Calu3 (cell line): Measurements from ENCODE around the gene MOB3C. TPM values are rescaled to one million over a fixed set of nuclear protein-coding genes. Genes with fewer than 3 reads are reported as not detected.

Experiments used
- BruUV-seq: library from RNA; stranded (reverse); fragments of 400-500 nt; replicated peaks from 2 replicates; lab custom pipeline; 2021; lab: Mats Ljungman, UMichigan
- CTCF ChIA-PET: fragments of 300-600 bp; sonication (Branson Sonifier 250); formaldehyde crosslinking; loops from one replicate; lab custom pipeline; 2022; ENCODE audit warnings: antibody characterized with exemption; lab: Charles Lee
- DNase-seq: peaks from one replicate; pipeline ENCODE4 v3.0.0; 2022
- H3K27ac Mint-ChIP-seq: one replicate; pipeline ENCODE4 v1.8.0; 2022; ENCODE audit warnings: mixed read lengths; ENCODE audit not compliant: unreplicated experiment
- H3K27me3 Mint-ChIP-seq: one replicate; pipeline ENCODE4 v1.8.0; 2022; ENCODE audit warnings: mixed read lengths; ENCODE audit not compliant: unreplicated experiment
- H3K36me3 Mint-ChIP-seq: one replicate; pipeline ENCODE4 v1.8.0; 2022; ENCODE audit warnings: mild to moderate bottlenecking, moderate library complexity, mixed read lengths; ENCODE audit not compliant: insufficient read depth, unreplicated experiment
- H3K4me1 Mint-ChIP-seq: one replicate; pipeline ENCODE4 v1.8.0; 2022; ENCODE audit warnings: mild to moderate bottlenecking, low read depth, mixed read lengths; ENCODE audit not compliant: unreplicated experiment
- H3K4me3 Mint-ChIP-seq: one replicate; pipeline ENCODE4 v1.8.0; 2022; ENCODE audit warnings: mild to moderate bottlenecking, low read depth, moderate library complexity, mixed read lengths; ENCODE audit not compliant: unreplicated experiment
- H3K9me3 Mint-ChIP-seq: one replicate; pipeline ENCODE4 v1.8.0; 2022; ENCODE audit warnings: low read depth, mixed read lengths; ENCODE audit not compliant: unreplicated experiment
- intact Hi-C: fragments of 100-400 bp; cut with micrococcal nuclease; formaldehyde crosslinking; loops from one replicate; pipeline ENCODE4 v1.10.0; 2022; ENCODE audit not compliant: unreplicated experiment
- total RNA-seq: library from RNA; stranded (reverse); gene quantifications from 2 replicates; pipeline ENCODE4 v1.2.3, GENCODE V29; 2022
- TF ChIP-seq, protein P1 (sequence below): fragments of 200-600 bp; IDR thresholded peaks from one replicate; pipeline ENCODE4 v1.8.0; 2022; ENCODE audit warnings: antibody characterized with exemption; ENCODE audit not compliant: unreplicated experiment

MOB3C gene
- total RNA-seq, 1 experiment from 2014 or later = 8.3 TPM

DNA sequence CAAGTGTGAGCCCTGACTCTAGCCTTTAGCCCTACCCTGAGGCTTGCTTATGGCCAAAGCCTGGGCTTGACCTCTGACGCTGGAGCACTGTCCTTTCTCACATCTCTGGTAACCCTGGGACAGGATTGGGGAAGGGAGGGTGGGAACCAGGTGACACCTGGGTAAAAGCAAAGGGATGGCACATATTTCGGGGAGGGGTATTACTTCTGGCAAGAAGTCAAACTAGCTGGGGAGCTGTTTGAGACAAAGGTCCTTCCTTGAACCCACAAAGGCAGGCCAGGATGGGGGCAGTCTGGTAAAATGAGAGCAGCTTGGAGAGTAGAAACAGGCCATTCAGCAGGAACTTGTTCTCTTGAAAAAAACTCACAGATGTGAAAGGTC, 2.0 kb downstream of the MOB3C start:
- Mint-ChIP-seq H3K4me3 (no peak overlapping the region), H3K9me3 (no peaks in the 10 kb centered on the region), H3K27ac (no peak overlapping the region), H3K4me1 (peaks cover 15% of the 10 kb centered on the region), H3K27me3 (peaks cover 12% of the 10 kb centered on the region), H3K36me3 (peaks cover 14% of the 10 kb centered on the region)
- no peak for DNase-seq
- no TSS peak for BruUV-seq
- TF ChIP-seq, protein P1, sequence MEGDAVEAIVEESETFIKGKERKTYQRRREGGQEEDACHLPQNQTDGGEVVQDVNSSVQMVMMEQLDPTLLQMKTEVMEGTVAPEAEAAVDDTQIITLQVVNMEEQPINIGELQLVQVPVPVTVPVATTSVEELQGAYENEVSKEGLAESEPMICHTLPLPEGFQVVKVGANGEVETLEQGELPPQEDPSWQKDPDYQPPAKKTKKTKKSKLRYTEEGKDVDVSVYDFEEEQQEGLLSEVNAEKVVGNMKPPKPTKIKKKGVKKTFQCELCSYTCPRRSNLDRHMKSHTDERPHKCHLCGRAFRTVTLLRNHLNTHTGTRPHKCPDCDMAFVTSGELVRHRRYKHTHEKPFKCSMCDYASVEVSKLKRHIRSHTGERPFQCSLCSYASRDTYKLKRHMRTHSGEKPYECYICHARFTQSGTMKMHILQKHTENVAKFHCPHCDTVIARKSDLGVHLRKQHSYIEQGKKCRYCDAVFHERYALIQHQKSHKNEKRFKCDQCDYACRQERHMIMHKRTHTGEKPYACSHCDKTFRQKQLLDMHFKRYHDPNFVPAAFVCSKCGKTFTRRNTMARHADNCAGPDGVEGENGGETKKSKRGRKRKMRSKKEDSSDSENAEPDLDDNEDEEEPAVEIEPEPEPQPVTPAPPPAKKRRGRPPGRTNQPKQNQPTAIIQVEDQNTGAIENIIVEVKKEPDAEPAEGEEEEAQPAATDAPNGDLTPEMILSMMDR = no peak
- CTCF ChIA-PET = interaction anchor here (1.7 kb wide), 1 partner anchor 11 kb away, joined by 10 read pairs; the partner anchor contains the start of gene MKNK1
- intact Hi-C loops = no loop called here

DNA sequence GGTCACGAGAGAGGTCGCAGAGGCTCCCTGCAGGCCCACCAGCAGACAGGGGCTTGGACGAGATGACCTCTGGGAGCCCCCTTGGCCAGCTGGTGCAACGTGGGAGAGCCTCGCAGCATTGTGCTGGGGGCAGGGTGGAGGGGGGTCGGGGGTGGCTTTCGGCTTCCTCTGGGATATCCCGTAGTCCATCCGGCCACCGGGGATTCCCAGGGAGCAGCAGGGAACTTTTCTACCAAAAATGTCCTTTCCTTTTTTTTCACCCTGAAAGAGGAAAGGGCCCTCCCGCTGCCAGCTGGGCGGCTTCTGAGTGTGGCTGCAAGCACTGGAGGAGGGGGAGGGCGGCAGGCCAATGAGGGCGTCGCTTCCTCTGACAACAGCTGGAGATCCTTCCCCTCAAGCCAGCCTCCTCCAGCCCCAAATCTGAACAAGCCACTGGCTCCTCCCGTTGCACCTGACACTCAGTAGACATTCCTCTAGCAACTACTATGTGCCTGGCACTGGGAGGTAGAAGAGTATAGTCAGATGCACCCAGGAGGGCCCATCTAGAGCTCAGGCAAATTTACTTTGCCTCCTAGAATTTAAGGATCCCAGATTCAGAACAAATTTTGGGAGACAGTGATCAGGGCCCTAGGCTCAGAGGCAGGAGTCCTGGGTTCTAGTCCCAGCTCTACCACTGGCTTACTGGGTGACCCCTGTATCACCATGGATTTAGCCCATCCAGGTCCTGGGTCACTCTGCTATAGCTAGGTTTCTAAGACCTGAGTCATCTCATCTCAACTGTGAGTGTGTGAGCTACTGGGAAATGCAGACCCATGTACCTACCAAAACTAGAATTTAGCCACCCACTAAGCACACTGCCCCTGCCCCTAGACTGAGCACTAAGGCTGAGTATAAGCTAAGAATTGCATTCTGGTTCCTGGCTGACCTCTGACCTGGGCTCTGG, 2.7 kb downstream of the MOB3C start:
- CTCF ChIA-PET = interaction anchor here (1.7 kb wide), 1 partner anchor 10 kb away, joined by 10 read pairs; the partner anchor contains the start of gene MKNK1
- Mint-ChIP-seq H3K4me3 (no peak overlapping the region), H3K27me3 (peaks cover 11% of the 10 kb centered on the region), H3K9me3 (no peaks in the 10 kb centered on the region), H3K36me3 (peaks cover 14% of the 10 kb centered on the region), H3K4me1 (peaks cover 15% of the 10 kb centered on the region), H3K27ac (no peak overlapping the region)
- BruUV-seq = no TSS peak
- intact Hi-C loops = no loop called here
- TF ChIP-seq, protein P1 = no peak
- no peak for DNase-seq

DNA sequence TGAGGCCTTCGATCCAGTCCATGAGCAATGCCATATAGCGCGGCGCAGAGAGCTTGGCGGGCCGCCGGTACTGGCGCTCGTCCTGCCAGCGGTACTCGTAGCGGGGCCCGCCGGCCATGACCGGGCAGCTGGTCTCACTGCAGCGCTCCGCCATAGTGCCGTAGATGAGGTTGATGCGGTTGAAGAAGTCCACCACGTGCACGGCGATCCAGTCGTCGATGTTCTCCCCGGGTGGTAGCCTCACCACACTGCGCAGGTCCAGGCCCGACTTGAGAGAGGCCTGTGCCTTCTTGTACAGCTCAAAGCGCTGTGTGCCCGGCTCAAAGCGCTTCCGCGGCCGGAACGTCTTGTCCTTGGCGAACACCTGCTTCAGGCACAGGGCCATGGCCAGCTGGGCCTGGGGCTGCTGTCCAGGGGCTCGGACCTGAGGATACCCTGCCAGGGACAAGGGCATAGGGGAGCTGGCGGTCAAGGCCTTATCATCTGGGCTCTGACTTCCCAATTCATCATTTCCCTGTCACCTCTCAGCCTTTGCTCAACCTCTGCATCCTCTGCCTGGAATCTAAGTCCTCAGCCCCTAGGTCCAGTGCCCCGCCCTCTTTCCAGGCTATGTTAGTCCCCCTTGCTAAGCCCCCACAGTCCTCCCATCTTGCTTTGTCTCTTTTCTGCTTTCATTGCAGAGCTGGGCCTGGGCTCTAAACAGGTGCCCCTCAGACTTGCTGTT, 3.5 kb downstream of the MOB3C start:
- Mint-ChIP-seq H3K27ac (no peak overlapping the region), H3K36me3 (peaks cover 14% of the 10 kb centered on the region), H3K27me3 (peaks cover 3% of the 10 kb centered on the region), H3K4me3 (no peak overlapping the region), H3K4me1 (peaks cover 15% of the 10 kb centered on the region), H3K9me3 (no peaks in the 10 kb centered on the region)
- TF ChIP-seq, protein P1 = no peak
- DNase-seq = no peak
- no TSS peak for BruUV-seq
- intact Hi-C loops = no loop called here
- CTCF ChIA-PET = interaction anchor here (1.7 kb wide), 1 partner anchor 9 kb away, joined by 10 read pairs; the partner anchor contains the start of gene MKNK1

DNA sequence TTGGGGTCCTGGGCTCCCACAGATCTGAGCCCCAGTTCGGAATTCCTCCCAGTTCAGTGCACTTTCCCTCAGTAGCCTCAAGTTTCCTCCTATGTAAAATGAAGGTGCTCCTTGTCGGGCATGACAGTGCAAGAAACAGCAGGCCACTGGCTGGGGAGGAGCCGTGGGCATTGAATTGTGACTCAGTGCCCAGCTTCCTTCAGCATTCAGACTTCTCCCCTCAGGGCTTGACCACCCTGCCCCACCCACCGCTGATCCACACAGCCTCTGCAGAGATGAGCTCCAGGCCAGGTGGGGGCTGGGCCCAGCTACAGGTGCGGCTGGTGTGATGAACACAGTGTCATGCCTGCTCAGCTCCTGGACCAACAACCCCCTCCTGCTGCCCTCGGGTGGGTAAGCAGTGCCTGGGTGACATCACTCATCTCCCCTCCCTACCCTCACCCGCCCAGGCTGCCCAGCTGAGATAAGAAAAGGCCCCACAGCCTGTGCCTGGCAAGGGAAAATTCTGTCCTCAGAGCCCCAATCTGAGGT, 4.9 kb downstream of the MOB3C start:
- Mint-ChIP-seq H3K27me3 (no peaks in the 10 kb centered on the region), H3K9me3 (no peaks in the 10 kb centered on the region), H3K36me3 (peaks cover 9% of the 10 kb centered on the region), H3K4me1 (peaks cover 15% of the 10 kb centered on the region), H3K27ac (peak overlapping the region; percentile 66), H3K4me3 (no peak overlapping the region)
- BruUV-seq = no TSS peak
- intact Hi-C loops = no loop called here
- TF ChIP-seq, protein P1 = no peak
- peak; percentile 48 for DNase-seq
- CTCF ChIA-PET = interaction anchor here (0.9 kb wide), 1 partner anchor 113 kb away, joined by 3 read pairs; no protein-coding TSS in a partner anchor
